Retina (tissue), 1 donor: ENCODE data around the gene FAM234A.
"Not testable (repeated sequence)": the region's sequence is repeated elsewhere in the genome, so short reads cannot be mapped to it uniquely, and the experiment has no call there.

ENCODE experiments used
- DNase-seq: peaks from one replicate; pipeline ENCODE4 v3.0.0-alpha.2; 2016

FAM234A gene

DNA sequence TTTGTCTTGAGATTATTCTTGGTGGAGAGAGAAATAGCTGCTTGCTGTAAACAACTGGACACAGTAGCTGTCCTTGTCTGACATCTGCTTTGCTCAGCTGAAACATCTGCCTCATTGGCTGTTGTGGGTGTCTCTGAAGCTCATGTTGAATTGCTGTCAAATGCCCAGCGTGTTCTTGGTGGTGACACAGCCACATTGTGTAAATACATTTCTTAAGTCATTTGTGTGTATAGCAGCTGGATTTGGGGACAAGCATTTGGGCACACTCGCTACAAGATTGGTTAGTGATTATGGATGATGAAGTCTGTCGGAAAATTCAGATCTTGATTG lies 5.3 kb downstream of the FAM234A start:
- DNase-seq = no peak

DNA sequence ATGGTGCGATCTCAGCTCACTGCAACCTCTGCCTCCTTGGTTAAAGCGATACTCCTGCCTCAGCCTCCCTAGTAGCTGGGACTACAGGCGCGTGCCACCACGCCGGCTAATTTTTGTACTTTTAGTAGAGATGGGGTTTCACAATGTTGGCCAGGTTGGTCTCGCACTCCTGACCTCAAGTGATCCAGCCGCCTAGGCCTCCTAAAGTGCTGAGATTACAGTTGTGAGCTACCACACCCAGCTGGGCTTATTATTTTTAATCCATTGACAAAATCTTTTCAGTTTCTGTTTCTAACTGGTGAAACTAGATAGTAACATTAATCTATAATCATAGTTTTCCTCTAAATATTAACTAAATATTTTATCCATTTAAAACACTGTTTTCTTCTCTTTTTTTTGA lies 5.9 kb downstream of the FAM234A start:
- DNase-seq = no peak

DNA sequence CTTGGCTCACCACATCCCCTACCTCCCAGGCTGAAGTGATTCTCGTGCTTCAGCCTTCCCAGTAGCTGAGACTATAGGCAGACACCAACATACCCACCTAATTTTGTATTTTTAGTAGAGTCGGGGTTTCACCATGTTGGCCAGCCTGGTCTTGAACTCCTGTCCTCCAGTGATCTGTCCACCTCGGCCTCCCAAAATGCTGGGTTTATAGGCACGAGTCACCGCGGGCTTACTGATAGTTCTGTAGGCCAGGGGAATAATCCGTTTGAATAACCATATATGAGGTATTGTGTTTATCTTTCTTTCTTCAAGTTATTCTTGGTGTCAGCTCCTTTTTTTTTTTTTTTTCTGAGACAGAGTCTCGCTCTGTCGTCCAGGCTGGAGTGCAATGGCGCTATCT lies 7.7 kb downstream of the FAM234A start:
- no peak for DNase-seq

DNA sequence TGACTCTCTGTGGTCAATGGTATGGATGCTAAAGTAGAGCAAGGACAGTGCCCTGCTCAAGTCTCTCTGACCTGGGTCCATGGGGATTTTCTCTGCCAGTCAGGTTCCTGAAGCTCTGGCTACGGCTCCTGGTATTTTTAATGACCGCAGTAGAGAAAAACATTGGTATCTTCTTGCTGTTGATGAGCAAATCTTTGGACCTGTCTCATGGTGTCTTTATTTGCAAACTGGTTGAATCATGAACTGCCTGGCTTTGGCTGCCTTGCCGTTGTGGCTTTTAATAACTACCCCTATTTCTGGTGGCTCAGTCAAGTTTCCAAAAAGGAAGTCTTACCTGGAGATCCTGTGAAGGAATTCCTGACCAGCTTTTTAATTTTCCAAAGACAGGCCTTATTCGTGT lies 8.7 kb downstream of the FAM234A start:
- no peak for DNase-seq

DNA sequence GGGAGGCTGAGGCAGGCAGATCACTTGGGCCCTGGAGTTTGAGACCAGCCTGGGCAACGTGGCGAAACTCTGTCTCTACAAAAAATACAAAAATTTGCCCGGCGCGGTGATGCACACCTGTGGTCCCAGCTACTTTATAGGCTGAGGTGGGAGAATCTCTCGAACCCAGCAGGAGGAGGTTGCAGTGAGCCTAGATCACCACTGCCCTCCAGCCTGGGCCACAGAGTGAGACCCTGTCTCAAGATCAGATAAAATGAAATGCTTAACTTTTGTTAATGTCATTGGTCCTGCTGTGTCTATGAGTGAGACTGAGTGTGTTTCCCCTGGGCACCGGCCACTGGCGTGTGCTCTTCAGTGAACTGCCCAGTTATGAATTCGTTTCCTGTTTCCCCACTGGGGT lies 10.5 kb downstream of the FAM234A start:
- no peak for DNase-seq

DNA sequence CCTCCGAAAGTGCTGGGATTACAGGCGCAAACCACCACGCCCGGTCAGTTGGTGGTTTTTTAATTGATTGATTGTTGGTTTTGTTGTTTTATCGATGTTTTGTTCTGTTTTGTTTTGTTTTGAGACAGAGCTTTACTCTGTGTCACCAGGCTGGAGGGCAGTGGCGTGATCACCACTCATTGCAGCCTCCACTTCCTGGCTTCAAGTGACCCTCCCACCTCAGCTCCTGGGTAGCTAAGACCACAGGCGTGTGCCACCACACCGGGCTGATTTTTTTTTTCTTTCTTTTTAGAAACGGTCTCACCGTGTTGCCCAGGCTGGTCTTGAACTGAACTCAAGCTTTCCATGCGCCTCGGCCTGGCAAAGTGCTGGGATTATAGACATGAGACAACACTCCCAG lies 12.4 kb downstream of the FAM234A start:
- no peak for DNase-seq

DNA sequence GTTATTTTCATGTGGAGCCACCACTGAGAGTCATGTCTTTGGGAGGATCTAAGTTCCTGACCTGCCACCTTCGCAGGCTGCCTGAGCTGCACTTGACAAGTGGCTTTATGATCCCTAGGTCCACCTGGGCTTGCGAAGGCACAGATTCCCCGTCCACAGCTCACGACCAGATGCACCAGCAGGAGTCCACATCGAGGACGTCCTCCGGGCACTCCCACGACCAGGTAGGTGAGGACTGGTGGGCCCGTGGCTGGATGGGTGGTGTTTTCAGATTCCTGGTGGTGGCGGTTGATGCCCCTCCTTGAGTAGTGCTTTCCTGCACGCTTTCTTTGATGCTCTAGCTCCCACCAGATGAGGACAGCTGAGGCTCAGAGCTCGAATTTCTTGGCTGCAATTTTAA lies 14.8 kb downstream of the FAM234A start:
- DNase-seq = no peak

DNA sequence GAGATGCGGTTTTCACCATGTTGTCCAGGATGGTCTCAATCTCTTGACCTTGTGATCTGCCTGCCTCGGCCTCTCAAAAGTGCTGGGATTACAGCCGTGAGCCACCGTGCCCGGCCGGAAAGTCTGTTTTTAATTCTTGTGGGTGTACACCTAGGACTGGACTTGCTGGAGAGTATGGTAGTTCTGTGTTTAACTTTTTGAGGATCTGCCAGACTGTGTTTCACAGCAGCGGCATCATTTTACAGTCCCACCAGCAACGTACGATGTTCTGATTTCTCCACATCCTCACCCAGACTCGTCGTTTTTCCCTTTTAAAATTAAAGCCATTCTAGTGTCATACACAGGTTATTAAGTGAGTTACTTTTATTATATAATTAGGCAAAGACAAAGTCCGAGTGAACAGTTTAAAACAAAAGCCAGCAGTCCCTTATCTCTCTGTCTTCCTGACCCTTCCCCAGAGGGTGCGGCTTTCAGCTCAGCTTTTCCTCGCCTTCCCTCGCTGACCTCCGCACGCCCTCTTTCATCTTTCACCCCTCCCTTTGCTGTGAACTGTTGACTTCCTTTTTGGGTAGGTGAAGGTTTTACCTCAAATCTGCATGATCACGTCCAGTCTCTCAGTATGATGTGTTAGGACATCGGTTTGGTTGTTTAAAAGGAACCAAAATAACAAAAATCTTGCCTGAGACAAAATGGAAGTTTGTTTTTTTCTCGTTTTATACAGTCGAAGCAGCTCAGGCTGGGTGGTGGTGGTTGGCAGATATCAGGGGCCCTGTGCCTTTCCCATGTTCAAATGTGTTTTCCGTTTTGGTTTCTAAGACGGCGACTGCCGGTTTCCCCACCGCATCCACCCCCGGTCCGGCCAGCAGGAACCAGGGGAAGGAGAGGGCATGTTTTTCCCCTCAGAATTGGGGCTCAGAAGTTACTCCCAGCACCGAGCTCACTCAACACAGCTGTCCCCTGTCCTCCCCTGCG lies 18.0 kb downstream of the FAM234A start:
- no peak for DNase-seq

DNA sequence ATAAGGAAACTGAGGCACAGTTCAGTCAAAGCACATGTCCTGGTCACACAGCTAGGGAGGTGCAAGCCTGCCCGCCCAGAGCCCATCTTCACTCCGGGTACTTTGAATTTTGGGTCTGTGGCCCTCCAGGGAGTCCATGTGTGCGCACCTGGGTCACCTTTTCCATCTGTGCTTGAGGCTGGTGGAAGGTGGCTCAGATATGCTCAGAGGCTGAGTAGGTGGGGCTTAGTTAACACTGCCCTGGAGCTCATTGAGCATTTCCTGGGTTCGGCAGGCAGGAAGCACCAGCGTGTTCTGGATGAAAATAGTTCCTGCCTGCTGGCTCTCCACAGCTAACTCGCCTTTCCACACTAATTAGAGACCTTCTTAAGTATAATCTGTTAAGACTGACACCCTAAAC lies 19.2 kb downstream of the FAM234A start:
- no peak for DNase-seq

DNA sequence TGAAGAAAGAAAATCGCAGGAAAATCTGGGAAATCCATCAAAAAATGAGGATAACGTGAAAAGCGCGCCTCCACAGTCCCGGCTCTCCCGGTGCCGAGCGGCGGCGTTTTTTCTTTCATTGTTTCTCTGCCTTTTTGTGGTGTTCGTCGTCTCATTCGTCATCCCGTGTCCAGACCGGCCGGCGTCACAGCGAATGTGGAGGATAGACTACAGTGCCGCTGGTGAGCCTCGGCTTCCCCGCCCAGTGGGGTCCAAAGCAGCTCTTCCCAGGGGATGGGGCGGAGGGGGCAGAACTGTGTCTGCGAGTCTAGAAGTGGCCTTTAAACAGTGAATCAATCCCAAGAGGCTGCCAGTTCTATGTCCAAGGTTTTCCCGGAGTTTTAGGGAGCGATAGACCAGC lies 19.8 kb downstream of the FAM234A start:
- DNase-seq = no peak

DNA sequence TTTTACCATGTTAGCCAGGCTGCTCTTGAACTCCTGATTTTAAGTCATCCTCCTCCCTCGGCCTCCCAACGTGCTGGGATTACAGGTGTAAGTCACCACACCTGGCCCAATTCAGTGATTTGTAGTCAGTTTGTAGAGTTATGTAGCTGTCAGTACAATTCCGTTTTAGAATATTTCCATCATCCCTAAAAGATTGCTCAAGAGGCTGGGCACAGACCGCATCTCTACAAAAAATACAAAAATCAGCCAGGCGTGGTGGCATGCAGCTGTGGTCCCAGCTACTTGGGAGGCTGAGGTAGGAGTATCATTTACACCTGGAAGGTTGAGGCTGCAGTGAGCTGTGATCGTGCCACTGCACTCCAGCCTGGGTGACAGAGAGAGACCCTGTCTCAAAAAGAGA lies 20.6 kb downstream of the FAM234A start:
- no peak for DNase-seq

DNA sequence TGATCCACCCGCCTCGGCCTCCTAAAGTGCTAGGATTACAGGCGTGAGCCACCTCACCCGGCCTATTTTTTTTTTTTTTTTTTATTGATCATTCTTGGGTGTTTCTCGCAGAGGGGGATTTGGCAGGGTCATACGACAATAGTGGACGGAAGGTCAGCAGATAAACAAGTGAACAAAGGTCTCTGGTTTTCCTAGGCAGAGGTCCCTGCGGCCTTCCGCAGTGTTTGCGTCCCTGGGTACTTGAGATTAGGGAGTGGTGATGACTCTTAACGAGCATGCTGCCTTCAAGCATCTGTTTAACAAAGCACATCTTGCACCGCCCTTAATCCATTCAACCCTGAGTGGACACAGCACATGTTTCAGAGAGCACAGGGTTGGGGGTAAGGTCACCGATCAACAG lies 23.5 kb downstream of the FAM234A start:
- DNase-seq = not testable (repeated sequence)

DNA sequence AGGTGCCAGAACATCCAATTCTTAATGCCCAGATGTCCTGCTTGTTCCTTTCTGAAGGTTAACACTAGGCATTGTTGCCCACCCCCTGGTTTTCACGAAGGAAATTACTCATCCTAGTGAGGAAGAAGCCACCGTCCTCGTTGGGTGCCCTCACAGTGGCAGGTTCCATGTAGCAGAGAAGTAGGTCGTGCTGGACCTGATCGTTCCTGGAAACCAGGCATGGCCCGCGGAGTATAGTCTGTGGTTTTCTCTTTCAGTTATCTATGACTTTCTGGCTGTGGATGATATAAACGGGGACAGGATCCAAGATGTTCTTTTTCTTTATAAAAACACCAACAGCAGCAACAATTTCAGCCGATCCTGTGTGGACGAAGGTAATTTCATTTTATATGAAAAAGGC lies 24.6 kb downstream of the FAM234A start:
- no peak for DNase-seq

DNA sequence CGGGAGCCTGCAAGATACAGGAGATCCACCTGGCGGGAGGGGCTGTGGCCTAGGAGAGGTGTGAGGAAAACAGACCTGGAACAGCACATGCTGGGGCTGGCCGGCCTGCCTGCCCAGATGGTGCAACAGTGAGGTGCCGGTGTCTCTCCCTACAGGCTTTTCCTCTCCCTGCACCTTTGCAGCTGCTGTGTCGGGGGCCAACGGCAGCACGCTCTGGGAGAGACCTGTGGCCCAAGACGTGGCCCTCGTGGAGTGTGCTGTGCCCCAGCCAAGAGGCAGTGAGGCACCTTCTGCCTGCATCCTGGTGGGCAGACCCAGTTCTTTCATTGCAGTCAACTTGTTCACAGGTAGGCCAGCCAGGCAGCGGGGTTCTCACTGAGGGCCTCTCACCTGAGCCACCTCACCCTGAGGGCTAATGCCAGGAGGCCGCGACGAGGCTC lies 25.2 kb downstream of the FAM234A start:
- DNase-seq = no peak

DNA sequence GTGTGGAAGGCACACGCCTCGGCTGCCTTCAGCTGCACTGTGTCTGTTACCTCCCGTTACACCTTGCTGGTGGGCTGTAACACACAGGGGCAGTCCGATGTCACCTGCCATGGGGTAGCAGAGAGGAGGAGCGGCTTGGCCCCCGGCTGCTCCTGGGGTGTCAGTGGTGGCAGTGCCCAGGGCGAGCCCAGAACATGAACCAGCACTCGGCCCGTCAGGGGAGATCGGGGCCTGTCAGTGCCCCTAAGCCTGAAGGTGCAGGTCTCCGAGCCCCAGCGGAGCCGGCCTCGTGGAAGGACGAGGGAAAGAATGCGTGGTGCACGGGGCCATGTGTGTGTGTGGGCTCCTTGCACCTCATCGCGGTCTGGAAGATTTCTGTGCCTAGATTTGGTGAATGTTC lies 25.7 kb downstream of the FAM234A start:
- DNase-seq = no peak

DNA sequence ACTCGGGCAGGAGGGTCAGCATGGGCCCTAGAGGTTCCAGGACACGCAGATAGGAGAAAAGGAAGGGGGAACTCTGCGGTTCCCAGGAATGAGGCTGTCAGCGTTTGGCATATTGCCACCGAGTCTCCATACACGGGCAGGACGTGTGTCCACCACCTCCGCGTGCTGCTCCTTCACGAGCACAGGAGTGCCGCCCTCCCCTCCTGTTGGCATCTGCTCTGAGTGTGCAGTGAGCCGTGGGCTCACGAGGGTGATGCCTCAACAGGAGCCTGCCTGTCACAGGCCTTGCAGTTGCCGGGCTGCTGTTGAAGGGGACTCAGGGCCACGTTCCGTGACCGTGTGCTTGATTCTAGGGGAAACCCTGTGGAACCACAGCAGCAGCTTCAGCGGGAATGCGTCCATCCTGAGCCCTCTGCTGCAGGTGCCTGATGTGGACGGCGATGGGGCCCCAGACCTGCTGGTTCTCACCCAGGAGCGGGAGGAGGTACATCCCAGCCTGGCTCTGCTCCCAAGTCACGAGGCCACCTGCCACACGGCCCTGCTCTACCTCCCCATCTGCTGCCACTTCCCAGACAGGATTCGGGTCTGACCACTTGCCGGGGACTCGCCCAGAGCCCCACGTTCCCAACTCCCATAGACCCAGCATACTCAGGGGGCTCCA lies 26.5 kb downstream of the FAM234A start:
- DNase-seq = no peak

DNA sequence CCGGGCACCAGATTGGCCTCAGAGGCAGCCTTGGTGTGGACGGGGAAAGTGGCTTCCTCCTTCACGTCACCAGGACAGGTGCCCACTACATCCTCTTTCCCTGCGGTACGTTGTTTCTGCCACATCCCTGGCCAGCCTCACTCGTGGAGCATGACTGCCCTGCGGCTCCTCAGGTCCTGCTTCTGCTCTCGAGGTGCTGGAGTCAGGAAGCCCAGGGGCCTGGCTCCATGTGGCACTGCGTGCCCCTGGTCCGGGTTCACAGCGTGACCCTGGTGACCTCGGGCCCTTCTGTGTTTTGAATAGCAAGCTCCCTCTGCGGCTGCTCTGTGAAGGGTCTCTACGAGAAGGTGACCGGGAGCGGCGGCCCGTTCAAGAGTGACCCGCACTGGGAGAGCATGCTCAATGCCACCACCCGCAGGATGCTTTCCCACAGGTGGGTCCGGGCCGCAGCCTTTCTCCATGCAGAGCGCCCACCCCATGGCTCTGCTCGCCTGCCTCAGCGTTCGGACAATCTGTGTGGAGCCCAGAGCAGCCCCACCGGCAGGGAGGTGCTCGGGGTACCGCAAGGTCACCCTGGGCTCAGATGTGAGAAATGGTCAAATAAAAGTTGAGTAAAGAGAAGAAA lies 27.6 kb downstream of the FAM234A start:
- DNase-seq = no peak

DNA sequence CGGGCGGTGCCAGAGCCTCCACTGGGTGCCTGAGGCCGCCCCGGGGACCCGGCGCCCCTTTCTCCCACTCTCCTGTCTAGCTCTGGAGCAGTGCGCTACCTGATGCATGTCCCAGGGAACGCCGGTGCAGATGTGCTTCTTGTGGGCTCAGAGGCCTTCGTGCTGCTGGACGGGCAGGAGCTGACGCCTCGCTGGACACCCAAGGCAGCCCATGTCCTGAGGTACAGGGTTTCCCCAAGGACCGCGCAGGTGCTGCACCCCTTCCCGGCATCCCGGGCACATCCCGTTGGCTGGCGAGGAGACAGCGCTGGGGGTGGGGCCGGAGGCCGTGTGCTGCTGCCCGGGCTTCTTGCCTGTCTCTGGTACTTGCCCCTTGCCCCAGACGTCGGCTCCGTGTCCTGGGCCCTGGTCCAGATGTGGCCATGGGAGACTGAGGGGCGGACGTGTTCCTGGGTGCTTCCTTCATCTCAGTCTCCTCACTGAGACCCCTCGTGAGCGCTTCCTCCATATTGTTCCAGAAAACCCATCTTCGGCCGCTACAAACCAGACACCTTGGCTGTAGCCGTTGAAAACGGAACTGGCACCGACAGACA lies 28.7 kb downstream of the FAM234A start:
- no peak for DNase-seq

DNA sequence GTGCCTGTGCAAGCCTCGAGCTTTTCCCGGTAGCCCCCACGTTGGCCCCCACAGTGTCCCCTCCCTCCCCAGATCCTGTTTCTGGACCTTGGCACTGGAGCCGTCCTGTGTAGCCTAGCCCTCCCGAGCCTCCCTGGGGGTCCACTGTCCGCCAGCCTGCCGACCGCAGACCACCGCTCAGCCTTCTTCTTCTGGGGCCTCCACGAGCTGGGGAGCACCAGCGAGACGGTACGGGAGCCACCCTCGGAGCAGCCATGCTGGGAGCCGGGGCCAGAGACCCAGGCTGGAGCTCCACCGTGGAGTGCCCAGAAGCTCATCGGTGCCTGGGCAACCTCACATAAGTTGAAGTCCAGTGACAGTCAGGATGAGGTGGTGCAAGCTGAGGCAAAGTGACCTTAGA lies 29.3 kb downstream of the FAM234A start:
- DNase-seq = no peak

DNA sequence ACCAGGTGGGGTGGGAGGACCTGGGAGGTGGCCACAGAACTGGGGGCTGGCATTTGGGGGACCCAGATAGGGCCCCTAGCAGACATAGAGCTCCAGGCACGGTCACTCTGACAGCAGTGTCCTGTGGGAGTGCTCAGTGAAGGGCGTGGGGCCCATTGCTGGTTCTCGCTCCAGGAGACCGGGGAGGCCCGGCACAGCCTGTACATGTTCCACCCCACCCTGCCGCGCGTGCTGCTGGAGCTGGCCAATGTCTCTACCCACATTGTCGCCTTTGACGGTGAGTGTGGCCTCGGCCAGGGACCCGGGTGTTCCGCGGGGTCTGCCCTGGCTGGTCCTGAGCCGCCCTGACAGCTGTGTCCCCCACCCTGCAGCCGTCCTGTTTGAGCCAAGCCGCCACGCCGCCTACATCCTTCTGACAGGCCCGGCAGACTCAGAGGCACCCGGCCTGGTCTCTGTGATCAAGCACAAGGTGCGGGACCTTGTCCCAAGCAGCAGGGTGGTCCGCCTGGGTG lies 29.9 kb downstream of the FAM234A start:
- no peak for DNase-seq

DNA sequence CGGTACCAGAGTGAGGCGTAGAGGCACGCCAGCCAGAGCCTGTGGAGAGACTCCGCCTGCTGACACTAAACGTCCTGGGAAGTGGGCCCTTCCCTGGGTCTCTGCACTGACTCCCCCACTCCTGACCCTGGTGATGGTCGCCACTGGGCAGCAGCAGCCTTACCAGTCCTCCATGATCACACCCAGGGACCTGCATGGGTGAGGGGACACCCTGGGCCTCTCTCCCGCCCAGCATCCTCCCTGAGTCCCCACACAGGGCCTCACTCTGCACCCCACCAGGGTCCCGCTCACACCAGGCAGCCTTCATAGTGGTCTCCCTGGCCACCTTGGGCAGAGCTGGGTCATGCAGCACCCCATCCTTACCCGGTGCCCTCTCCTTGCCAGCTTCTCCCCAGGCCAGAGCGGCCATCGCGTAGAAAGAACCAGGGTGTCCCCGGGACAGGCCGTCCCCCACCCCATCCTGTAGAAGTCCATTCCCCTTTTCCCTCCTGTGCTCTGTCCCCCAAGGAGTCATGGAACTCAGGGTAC lies 30.4 kb downstream of the FAM234A start:
- no peak for DNase-seq

DNA sequence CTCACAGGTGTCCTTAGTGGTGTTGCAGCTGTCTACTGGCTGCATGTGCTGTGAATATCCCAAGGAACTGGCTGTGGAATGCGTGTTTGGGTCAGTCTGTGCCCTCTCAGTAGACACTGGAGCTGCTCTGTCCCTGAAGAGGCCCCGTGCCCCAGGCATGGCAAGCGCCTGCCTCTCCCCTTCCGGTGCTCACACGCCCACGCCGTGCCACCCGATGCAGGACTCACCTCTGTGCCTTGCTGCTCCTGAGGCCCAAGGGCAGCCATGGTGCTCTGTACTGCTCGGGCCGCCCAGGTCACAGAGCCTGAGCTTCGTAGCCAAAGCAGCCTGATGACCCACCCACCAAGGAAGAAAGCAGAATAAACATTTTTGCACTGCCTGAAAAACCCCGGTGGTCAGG lies 31.1 kb downstream of the FAM234A start:
- DNase-seq = no peak
